Mesenchymal stem cell (in vitro differentiated cells and primary cell): Measurements from ENCODE around the gene NSMF.
A peak's percentile ranks its signal among the peaks of the same experiment; 100 is the strongest.

Source experiments
- DNase-seq: peaks from one replicate; pipeline ENCODE4 v3.0.0-alpha.2; 2013
- H2AFZ ChIP-seq: one replicate; pipeline ENCODE4 v1.6.1; 2013; ENCODE audit warnings: low read depth, mild to moderate bottlenecking, control low read depth, inconsistent platforms, low read length, moderate library complexity
- H2AK5ac ChIP-seq: 2 replicates; pipeline ENCODE4 v1.6.1; 2013; ENCODE audit warnings: low read length, moderate library complexity, mild to moderate bottlenecking, inconsistent platforms; ENCODE audit not compliant: severe bottlenecking
- H2BK120ac ChIP-seq: one replicate; pipeline ENCODE4 v1.6.1; 2013; ENCODE audit warnings: low read depth, mild to moderate bottlenecking, inconsistent platforms, low read length, moderate library complexity
- H2BK12ac ChIP-seq, 2 experiments: one replicate each; pipeline ENCODE4 v1.6.1; 2013; ENCODE audit warnings: inconsistent platforms in 2 of 2, low read length in 2 of 2, mild to moderate bottlenecking in 2 of 2, moderate library complexity in 2 of 2, control low read depth in 1 of 2
- H2BK15ac ChIP-seq: one replicate; pipeline ENCODE4 v1.6.1; 2013; ENCODE audit warnings: mild to moderate bottlenecking, low read depth, inconsistent platforms; ENCODE audit not compliant: poor library complexity, severe bottlenecking
- H2BK5ac ChIP-seq: 2 replicates; pipeline ENCODE4 v1.6.1; 2013; ENCODE audit warnings: low read depth, mild to moderate bottlenecking, low read length, control low read depth, inconsistent platforms; ENCODE audit not compliant: poor library complexity, severe bottlenecking
- H3K14ac ChIP-seq, 2 experiments: one replicate each; pipeline ENCODE4 v1.6.1; 2013; ENCODE audit warnings: inconsistent platforms in 2 of 2, low read length in 2 of 2, control low read depth in 1 of 2, mild to moderate bottlenecking in 1 of 2, moderate library complexity in 1 of 2
- H3K18ac ChIP-seq, 2 experiments: one replicate each; pipeline ENCODE4 v1.6.1; 2013; ENCODE audit warnings: inconsistent platforms in 2 of 2, low read length in 2 of 2, control low read depth in 1 of 2, low read depth in 1 of 2, mild to moderate bottlenecking in 1 of 2
- H3K23ac ChIP-seq, 2 experiments: one replicate each; pipeline ENCODE4 v1.6.1; 2013; ENCODE audit warnings: inconsistent platforms in 2 of 2, low read length in 2 of 2, mild to moderate bottlenecking in 2 of 2, moderate library complexity in 2 of 2, control low read depth in 1 of 2
- H3K27ac ChIP-seq: 2 replicates; pipeline ENCODE4 v1.5.1; 2013; ENCODE audit warnings: mild to moderate bottlenecking, moderate library complexity, low read length, control low read depth, inconsistent platforms; ENCODE audit not compliant: poor library complexity, severe bottlenecking
- H3K27me3 ChIP-seq, 2 experiments: 2 replicates each; pipeline versions ENCODE4 v1.6.1 to v1.7.0; 2013; ENCODE audit warnings: low read length in 2 of 2, mild to moderate bottlenecking in 2 of 2, moderate library complexity in 2 of 2, control low read depth in 1 of 2, inconsistent platforms in 1 of 2; ENCODE audit not compliant: control insufficient read depth in 1 of 2, insufficient read depth in 1 of 2
- H3K36me3 ChIP-seq, 2 experiments: 2 replicates each; pipeline versions ENCODE4 v1.6.1 to v1.7.0; 2013; ENCODE audit warnings: low read length in 2 of 2, control low read depth in 1 of 2, inconsistent platforms in 1 of 2, low read depth in 1 of 2, mild to moderate bottlenecking in 1 of 2; ENCODE audit not compliant: insufficient read depth in 2 of 2, control insufficient read depth in 1 of 2
- H3K4ac ChIP-seq, 2 experiments: one replicate each; pipeline ENCODE4 v1.6.1; 2013; ENCODE audit warnings: inconsistent platforms in 2 of 2, low read length in 2 of 2, mild to moderate bottlenecking in 2 of 2, moderate library complexity in 2 of 2, control low read depth in 1 of 2, low read depth in 1 of 2
- H3K4me1 ChIP-seq: 2 replicates; pipeline ENCODE4 v1.6.1; 2013; ENCODE audit warnings: low read depth, low read length, control low read depth; ENCODE audit not compliant: control insufficient read depth, insufficient read depth
- H3K4me2 ChIP-seq: 2 replicates; pipeline ENCODE4 v1.6.1; 2013; ENCODE audit warnings: low read length, mild to moderate bottlenecking, inconsistent platforms; ENCODE audit not compliant: poor library complexity, severe bottlenecking
- H3K4me3 ChIP-seq, 2 experiments: 2 replicates each; pipeline versions ENCODE4 v1.5.1 to v1.7.0; 2013; ENCODE audit warnings: low read length in 2 of 2, mild to moderate bottlenecking in 2 of 2, control low read depth in 1 of 2, low read depth in 1 of 2; ENCODE audit not compliant: insufficient read depth in 1 of 2
- H3K79me1 ChIP-seq: replicated peaks from 2 replicates; pipeline ENCODE4 v1.6.1; 2013; ENCODE audit warnings: mild to moderate bottlenecking, control low read depth, low read length, inconsistent platforms; ENCODE audit not compliant: poor library complexity, severe bottlenecking
- H3K9ac ChIP-seq: 2 replicates; pipeline ENCODE4 v1.7.0; 2013; ENCODE audit warnings: mild to moderate bottlenecking, low read length, moderate library complexity
- H3K9me3 ChIP-seq: 2 replicates; pipeline ENCODE4 v1.7.0; 2013; ENCODE audit warnings: mild to moderate bottlenecking, low read length; ENCODE audit not compliant: control insufficient read depth
- H4K8ac ChIP-seq: one replicate; pipeline ENCODE4 v1.6.1; 2013; ENCODE audit warnings: inconsistent platforms, mild to moderate bottlenecking, low read length, moderate library complexity
- H4K91ac ChIP-seq: one replicate; pipeline ENCODE4 v1.6.1; 2013; ENCODE audit warnings: mild to moderate bottlenecking, low read length, inconsistent platforms
- WGBS: methylation state at CpG from one replicate; pipeline ENCODE4 v1.1.7; 2013; ENCODE audit warnings: mixed read lengths; 5-methylcytosine and 5-hydroxymethylcytosine counted together

The NSMF gene

DNA sequence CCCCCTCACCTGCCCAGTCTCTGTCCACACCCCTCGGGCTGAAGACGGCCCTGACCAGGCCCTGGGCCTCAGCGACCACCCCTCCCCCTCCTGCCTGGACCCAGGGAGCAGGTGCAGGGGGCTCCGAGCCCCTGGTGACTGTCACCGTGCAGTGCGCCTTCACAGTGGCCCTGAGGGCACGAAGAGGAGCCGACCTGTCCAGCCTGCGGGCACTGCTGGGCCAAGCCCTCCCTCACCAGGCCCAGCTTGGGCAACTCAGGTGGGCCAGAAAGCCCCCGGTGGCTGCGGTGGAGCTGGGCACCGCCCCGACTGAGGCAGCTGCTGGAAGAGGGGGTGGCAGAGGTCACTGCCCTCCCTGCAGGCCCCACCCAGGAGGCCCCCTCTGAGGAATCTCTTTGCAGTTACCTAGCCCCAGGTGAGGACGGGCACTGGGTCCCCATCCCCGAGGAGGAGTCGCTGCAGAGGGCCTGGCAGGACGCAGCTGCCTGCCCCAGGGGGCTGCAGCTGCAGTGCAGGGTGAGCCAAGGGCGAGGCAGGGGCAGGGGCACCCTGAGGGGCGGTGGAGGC lies 25.7 kb downstream of the NSMF start:
- Histone ChIP-seq H3K4ac (no peak overlapping the region), H3K4me3 (no peak overlapping the region), H4K91ac (no peak overlapping the region), H3K27me3 (peaks cover 3 to 14% of the 10 kb centered on the region in 2 experiments), H2BK15ac (no peak overlapping the region), H3K4me2 (no peak overlapping the region), H3K9me3 (no peaks in the 10 kb centered on the region), H2BK120ac (no peak overlapping the region), H3K4me1 (peaks cover 48% of the 10 kb centered on the region), H3K36me3 (no peaks in the 10 kb centered on the region), H3K23ac (no peak overlapping the region), H3K14ac (no peak overlapping the region), H3K79me1 (no peaks in the 10 kb centered on the region), H4K8ac (no peak overlapping the region), H3K18ac (no peak overlapping the region), H2AK5ac (no peak overlapping the region), H2BK5ac (no peak overlapping the region), H2AFZ (no peak overlapping the region), H3K27ac (no peak overlapping the region), H3K9ac (no peak overlapping the region), H2BK12ac (no peak overlapping the region)
- WGBS, result 78% methylated on average over 19 of the region's 19 CpGs
- no peak for DNase-seq

DNA sequence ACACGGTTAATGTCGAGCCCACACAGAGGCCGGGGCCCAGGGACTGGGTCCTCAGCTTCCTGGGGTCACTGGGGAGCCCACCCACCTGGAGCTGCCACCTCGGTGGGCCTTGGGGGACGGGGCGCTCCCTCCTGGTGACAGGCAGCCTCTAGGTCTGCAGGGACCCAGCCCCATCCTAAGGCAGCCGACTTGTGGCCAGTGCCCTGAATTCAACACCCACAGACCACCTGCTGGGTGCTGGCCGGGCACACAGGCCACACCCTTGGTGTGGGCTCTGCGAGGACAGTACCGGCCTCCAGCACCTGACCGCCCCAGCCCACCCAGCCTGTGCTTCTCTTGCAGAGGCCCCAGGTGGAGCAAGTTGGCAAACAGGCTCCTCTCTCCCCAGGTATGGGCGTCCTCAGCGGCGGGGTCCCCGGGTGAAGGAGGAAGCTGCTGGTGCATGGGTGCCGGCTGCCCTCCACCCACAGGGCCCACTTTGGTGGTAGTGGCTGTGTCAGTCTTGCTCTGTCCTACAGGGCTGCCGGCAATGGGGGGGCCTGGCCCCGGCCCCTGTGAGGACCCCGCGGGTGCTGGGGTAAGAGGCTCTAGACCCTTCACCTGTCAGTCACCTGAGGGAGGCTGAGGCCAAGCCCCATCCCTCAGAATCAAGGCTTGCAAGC lies 26.3 kb downstream of the NSMF start:
- Histone ChIP-seq H3K4me2 (no peak overlapping the region), H3K18ac (no peak overlapping the region), H3K79me1 (no peaks in the 10 kb centered on the region), H3K4ac (no peak overlapping the region), H3K9ac (no peak overlapping the region), H3K36me3 (no peaks in the 10 kb centered on the region), H2AFZ (no peak overlapping the region), H3K14ac (no peak overlapping the region), H2BK15ac (no peak overlapping the region), H3K4me1 (peaks cover 48% of the 10 kb centered on the region), H3K9me3 (no peaks in the 10 kb centered on the region), H2BK12ac (no peak overlapping the region), H4K91ac (no peak overlapping the region), H3K4me3 (no peak overlapping the region), H3K27me3 (peaks cover 3 to 11% of the 10 kb centered on the region in 2 experiments), H2AK5ac (no peak overlapping the region), H2BK5ac (no peak overlapping the region), H4K8ac (no peak overlapping the region), H3K23ac (no peak overlapping the region), H2BK120ac (no peak overlapping the region), H3K27ac (no peak overlapping the region)
- 93% methylated on average over 16 of the region's 20 CpGs for WGBS
- no peak for DNase-seq

DNA sequence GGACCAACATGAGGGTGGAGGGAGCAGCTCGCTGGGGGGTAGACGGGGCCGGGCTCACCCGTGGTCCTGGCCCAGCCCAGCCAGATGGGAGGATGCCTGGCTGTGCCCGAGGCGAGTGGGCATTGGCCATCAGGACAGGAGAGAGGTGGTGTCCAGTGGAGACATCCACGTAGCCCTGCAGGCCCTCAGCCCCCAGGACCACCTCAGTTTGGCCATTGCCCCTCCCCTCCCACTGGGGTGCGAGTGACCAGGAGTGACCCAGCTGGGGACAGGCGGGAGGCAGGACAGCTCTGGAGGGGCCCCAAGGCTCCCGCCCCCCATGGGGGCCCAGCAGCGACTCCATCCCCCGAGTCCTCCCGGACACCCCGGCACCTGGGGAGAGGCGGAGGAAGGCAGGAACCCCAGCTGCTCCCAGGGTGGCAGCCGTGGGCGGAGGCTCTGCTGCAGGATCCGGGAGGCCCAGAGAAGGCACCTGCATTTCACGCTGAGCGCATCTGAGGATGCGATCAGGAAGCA lies 27.7 kb downstream of the NSMF start:
- no peak overlapping the region for H3K27ac ChIP-seq
- H3K36me3 ChIP-seq, result no peaks in the 10 kb centered on the region
- H4K8ac ChIP-seq, result no peak overlapping the region
- peaks cover 0 to 3% of the 10 kb centered on the region in 2 experiments for H3K27me3 ChIP-seq
- H3K4me1 ChIP-seq, result peaks cover 38% of the 10 kb centered on the region
- no peak overlapping the region for H3K4me3 ChIP-seq
- H3K14ac ChIP-seq, result no peak overlapping the region
- H2AFZ ChIP-seq, result no peak overlapping the region
- H2BK5ac ChIP-seq, result no peak overlapping the region
- no peak overlapping the region for H3K9ac ChIP-seq
- H3K79me1 ChIP-seq, result no peaks in the 10 kb centered on the region
- no peak overlapping the region for H2BK15ac ChIP-seq
- no peak overlapping the region for H2BK12ac ChIP-seq
- no peak overlapping the region for H3K4ac ChIP-seq
- no peak overlapping the region for H3K18ac ChIP-seq
- WGBS, result 82% methylated on average over 18 of the region's 21 CpGs
- H3K23ac ChIP-seq, result no peak overlapping the region
- no peak overlapping the region for H3K4me2 ChIP-seq
- no peaks in the 10 kb centered on the region for H3K9me3 ChIP-seq
- no peak overlapping the region for H2AK5ac ChIP-seq
- no peak overlapping the region for H4K91ac ChIP-seq
- no peak overlapping the region for H2BK120ac ChIP-seq
- DNase-seq, result no peak

DNA sequence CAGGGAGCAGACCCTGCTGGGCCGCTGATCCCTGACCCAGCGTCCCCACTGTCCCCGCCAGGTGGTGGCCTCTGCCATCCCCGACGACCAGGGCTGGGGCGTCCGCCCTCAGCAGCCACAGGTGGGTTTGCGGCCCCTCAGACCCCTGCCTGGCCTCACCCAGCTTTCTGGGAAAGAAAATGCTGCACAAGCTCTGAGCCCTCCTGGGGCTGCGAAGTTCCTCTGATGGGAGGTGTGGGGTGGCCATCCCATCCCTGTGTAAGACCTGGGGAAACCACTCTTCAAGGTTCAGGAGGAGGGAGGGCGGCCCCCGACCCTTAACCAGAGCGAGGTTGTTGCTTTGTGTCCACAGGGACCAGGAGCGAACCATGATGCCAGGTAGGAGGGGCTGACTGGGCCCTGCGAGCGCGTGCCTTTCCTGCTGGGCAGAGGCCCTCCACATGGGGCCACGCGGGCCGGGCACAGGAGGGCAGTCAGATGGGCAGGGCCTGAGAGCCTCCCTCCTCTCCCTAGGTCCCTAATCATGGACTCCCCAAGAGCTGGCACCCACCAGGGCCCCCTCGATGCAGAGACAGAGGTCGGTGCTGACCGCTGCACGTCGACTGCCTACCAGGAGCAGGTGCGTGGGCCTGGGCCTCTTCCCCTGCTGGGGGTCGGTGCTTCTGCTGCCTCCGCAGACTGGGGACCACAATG lies 28.3 kb downstream of the NSMF start:
- H2BK120ac ChIP-seq, result no peak overlapping the region
- H3K27me3 ChIP-seq, result peaks cover 0 to 3% of the 10 kb centered on the region in 2 experiments
- no peak overlapping the region for H2BK12ac ChIP-seq

More for the DNA sequence above, 28.3 kb downstream of the NSMF start:
- 82% methylated on average over 24 of the region's 27 CpGs for WGBS
- no peak overlapping the region for H3K4me2 ChIP-seq
- H2BK15ac ChIP-seq, result no peak overlapping the region
- no peak overlapping the region for H4K8ac ChIP-seq
- H3K18ac ChIP-seq, result peak overlapping the region in 1 of 2 experiments; percentile 30
- H2AK5ac ChIP-seq, result no peak overlapping the region
- H3K9ac ChIP-seq, result no peak overlapping the region
- DNase-seq, result no peak
- no peak overlapping the region for H3K14ac ChIP-seq
- no peaks in the 10 kb centered on the region for H3K79me1 ChIP-seq
- H3K4me1 ChIP-seq, result peaks cover 32% of the 10 kb centered on the region
- no peaks in the 10 kb centered on the region for H3K36me3 ChIP-seq
- H3K23ac ChIP-seq, result no peak overlapping the region
- no peak overlapping the region for H4K91ac ChIP-seq
- H2AFZ ChIP-seq, result no peak overlapping the region
- H3K4me3 ChIP-seq, result no peak overlapping the region
- no peaks in the 10 kb centered on the region for H3K9me3 ChIP-seq
- H2BK5ac ChIP-seq, result no peak overlapping the region
- H3K4ac ChIP-seq, result no peak overlapping the region
- H3K27ac ChIP-seq, result no peak overlapping the region
